H1 (cell line): ENCODE measurements around the gene UNC79.

ENCODE experiments used
- BRCA1 ChIP-seq: IDR thresholded peaks from 2 replicates; pipeline ENCODE4 v1.6.1; 2012; ENCODE audit warnings: low read depth, low read length, improper control_type of control experiment
- CEBPB ChIP-seq: IDR thresholded peaks from 2 replicates; pipeline ENCODE4 v1.6.1; 2012; ENCODE audit warnings: low read depth, low read length
- CTCF ChIP-seq, 3 experiments: IDR thresholded peaks; 1 replicate in 2 of 3; 2 replicates in 1 of 3; pipeline versions ENCODE4 v1.5.1 to v1.6.1; 2011; ENCODE audit warnings: low read length in 3 of 3, mild to moderate bottlenecking in 3 of 3, inconsistent platforms in 2 of 3, low read depth in 1 of 3, moderate library complexity in 1 of 3; ENCODE audit not compliant: insufficient read depth in 1 of 3; ENCODE audit errors: control extremely low read depth in 1 of 3
- MAFK ChIP-seq: IDR thresholded peaks from 2 replicates; pipeline ENCODE4 v1.6.1; 2012; ENCODE audit warnings: low read depth, mild to moderate bottlenecking, improper control_type of control experiment, low read length
- POLR2A ChIP-seq, 2 experiments: IDR thresholded peaks; 1 replicate in 1 of 2; 2 replicates in 1 of 2; pipeline ENCODE4 v1.6.1; 2011; ENCODE audit warnings: low read depth in 2 of 2, low read length in 2 of 2, mild to moderate bottlenecking in 2 of 2; ENCODE audit errors: control extremely low read depth in 1 of 2
- POLR2AphosphoS5 ChIP-seq: IDR thresholded peaks from 2 replicates; pipeline ENCODE4 v1.6.1; 2011; ENCODE audit warnings: low read depth, low read length
- RAD21 ChIP-seq, 2 experiments: IDR thresholded peaks in 1 of 2; conservative IDR thresholded peaks in 1 of 2; 2 replicates each; pipeline ENCODE4 v1.6.1; 2011; ENCODE audit warnings: low read depth in 2 of 2, low read length in 2 of 2, improper control_type of control experiment in 1 of 2, inconsistent platforms in 1 of 2, mild to moderate bottlenecking in 1 of 2, moderate library complexity in 1 of 2
- RFX5 ChIP-seq: IDR thresholded peaks from 2 replicates; pipeline ENCODE4 v1.6.1; 2011; ENCODE audit warnings: low read depth, low read length, improper control_type of control experiment, borderline replicate concordance
- SIN3A ChIP-seq, 2 experiments: IDR thresholded peaks in 1 of 2; conservative IDR thresholded peaks in 1 of 2; 2 replicates each; pipeline ENCODE4 v1.6.1; 2011 to 2012; ENCODE audit warnings: low read length in 2 of 2, improper control_type of control experiment in 1 of 2, low read depth in 1 of 2, mild to moderate bottlenecking in 1 of 2
- SRF ChIP-seq: IDR thresholded peaks from 2 replicates; pipeline ENCODE4 v1.6.1; 2011; ENCODE audit warnings: mild to moderate bottlenecking, low read depth, low read length, moderate library complexity
- USF2 ChIP-seq: IDR thresholded peaks from 2 replicates; pipeline ENCODE4 v1.6.1; 2011; ENCODE audit warnings: low read length, improper control_type of control experiment
- ZNF274 ChIP-seq: IDR thresholded peaks from 2 replicates; pipeline ENCODE4 v1.7.0; 2012; ENCODE audit warnings: low read length, borderline replicate concordance; ENCODE audit errors: extremely low read depth

GRCh38 chr14:93685121-93685895, 254.6 kb downstream of the UNC79 start:
- TF ChIP-seq CEBPB (no peak), RAD21 (IDR thresholded peaks at IDR 0.05 in 1 of 2, conservative IDR thresholded peaks at IDR 0.05 in 1 of 2; ENCODE audit: low read depth in 2 of 2, low read length in 2 of 2) (no peak), CTCF (IDR thresholded peaks at IDR 0.05; ENCODE audit: control extremely low read depth in 1 of 3, insufficient read depth in 1 of 3, low read depth in 1 of 3, low read length in 3 of 3) (no peak), SIN3A (conservative IDR thresholded peaks at IDR 0.05 in 1 of 2, IDR thresholded peaks at IDR 0.05 in 1 of 2; ENCODE audit: low read depth in 1 of 2, low read length in 2 of 2) (no peak), BRCA1 (no peak), POLR2A (IDR thresholded peaks at IDR 0.05; ENCODE audit: control extremely low read depth in 1 of 2, low read depth in 2 of 2, low read length in 2 of 2) (no peak), USF2 (no peak), MAFK (no peak), POLR2AphosphoS5 (no peak), RFX5 (no peak), SRF (no peak), ZNF274 (no peak)
